ENCODE results near the gene POLR2L. TPM values are rescaled to one million over a fixed set of nuclear protein-coding genes. Genes with fewer than 3 reads are reported as not detected.

The POLR2L gene
- total and polyA plus RNA-seq, 2 donors (not counting 1 experiment from before 2014, with no cell fraction given) = 44.4 to 80.8 TPM

GRCh38 chr11:863910-864827 lies 21.8 kb upstream of the POLR2L start:
- POLR2A ChIA-PET = no interaction called here

More at GRCh38 chr11:863910-864827, 21.8 kb upstream of the POLR2L start:
- Histone ChIP-seq H3K9ac (ENCODE audit: low read length) (no peak overlapping the region), H3K36me3 (replicated peaks in 1 of 2; ENCODE audit: control extremely low read depth in 1 of 2, control insufficient read depth in 1 of 2, extremely low read depth in 1 of 2, insufficient read depth in 2 of 2, low read length in 1 of 2) (peaks cover 0 to 4% of the 10 kb centered on the region in 2 experiments), H3K9me3 (ENCODE audit: control extremely low read depth in 1 of 3, control insufficient read depth in 2 of 3, insufficient read depth in 1 of 3, low read length in 2 of 3) (no peaks in the 10 kb centered on the region), H3K4me3 (ENCODE audit: control extremely low read depth in 1 of 5, extremely low read depth in 1 of 5, insufficient read depth in 1 of 5, low read depth in 2 of 5, low read length in 4 of 5) (no peak overlapping the region), H3K4me2 (replicated peaks; ENCODE audit: low read depth, low read length, poor library complexity, severe bottlenecking) (no peak overlapping the region), H3K27me3 (replicated peaks in 1 of 4; ENCODE audit: control extremely low read depth in 1 of 4, control insufficient read depth in 3 of 4, insufficient read depth in 4 of 4, low read length in 3 of 4) (no peaks in the 10 kb centered on the region), H3K27ac (ENCODE audit: low read length in 2 of 2) (no peak overlapping the region), H3K4me1 (ENCODE audit: control insufficient read depth in 2 of 2, insufficient read depth in 2 of 2, low read length in 2 of 2) (no peaks in the 10 kb centered on the region), H3K79me2 (ENCODE audit: control insufficient read depth, insufficient read depth, low read length) (no peaks in the 10 kb centered on the region), H2AFZ (ENCODE audit: insufficient read depth, low read depth, low read length, poor library complexity, severe bottlenecking) (no peak overlapping the region), H4K20me1 (ENCODE audit: control insufficient read depth, insufficient read depth, low read length, poor library complexity, severe bottlenecking) (no peaks in the 10 kb centered on the region)
- H3K9me3 Mint-ChIP-seq (ENCODE audit: insufficient read depth) = no peaks in the 10 kb centered on the region
- DNase-seq (no peak), ATAC-seq (ENCODE audit: low read depth) (no peak)
- H3K27ac Mint-ChIP-seq = no peak overlapping the region
- no peaks in the 10 kb centered on the region for H3K4me1 Mint-ChIP-seq
- H3K27me3 Mint-ChIP-seq = no peaks in the 10 kb centered on the region
- WGBS (ENCODE audit: insufficient coverage) = 93% methylated on average over 22 of the region's 31 CpGs
- intact Hi-C loops (cut with micrococcal nuclease) = no loop called here
- no peak overlapping the region for H3K4me3 Mint-ChIP-seq
- no peak for TF ChIP-seq CTCF (IDR thresholded peaks at IDR 0.05)
- TF ChIP-seq EZH2 (IDR thresholded peaks at IDR 0.05; ENCODE audit: borderline replicate concordance, insufficient read depth, low read depth, low read length, poor library complexity, severe bottlenecking) = no peak
- CTCF ChIA-PET = no interaction called here
